Activated CD4-positive, alpha-beta T cell treated with anti-CD3 and anti-CD28 coated beads, Interleukin-2, amount 10 ng/mL, durations not matched to agents 24 days and 14 days (primary cell): ENCODE data around the gene LAMC1. TPM values are rescaled to one million over a fixed set of nuclear protein-coding genes. Genes with fewer than 3 reads are reported as not detected.
A peak's percentile ranks its signal among the peaks of the same experiment; 100 is the strongest.

Experiments used
- DNase-seq: peaks from one replicate; pipeline ENCODE4 v3.0.0; 2022
- H3K27ac Mint-ChIP-seq: one replicate; pipeline ENCODE4 v1.8.0; 2022; ENCODE audit warnings: mild to moderate bottlenecking, mixed read lengths
- H3K27me3 Mint-ChIP-seq: one replicate; pipeline ENCODE4 v1.8.0; 2022; ENCODE audit warnings: mixed read lengths
- H3K36me3 Mint-ChIP-seq: one replicate; pipeline ENCODE4 v1.8.0; 2022; ENCODE audit warnings: low read depth, mild to moderate bottlenecking, mixed read lengths
- H3K4me1 Mint-ChIP-seq: one replicate; pipeline ENCODE4 v1.8.0; 2021; ENCODE audit warnings: mixed read lengths
- H3K4me3 Mint-ChIP-seq: one replicate; pipeline ENCODE4 v1.8.0; 2022; ENCODE audit warnings: mild to moderate bottlenecking, moderate library complexity, mixed read lengths
- H3K9me3 Mint-ChIP-seq: one replicate; pipeline ENCODE4 v1.8.0; 2021; ENCODE audit warnings: mixed read lengths
- intact Hi-C: fragments of 100-400 bp; cut with micrococcal nuclease; formaldehyde crosslinking; loops from one replicate; pipeline ENCODE4 v1.15.1; 2023
- total RNA-seq: library from RNA; stranded (reverse); gene quantifications from 2 replicates; pipeline ENCODE4 v1.2.3, GENCODE V29; 2022

The LAMC1 gene
- total RNA-seq, 1 donor from 2014 or later, result 0.30 TPM

DNA sequence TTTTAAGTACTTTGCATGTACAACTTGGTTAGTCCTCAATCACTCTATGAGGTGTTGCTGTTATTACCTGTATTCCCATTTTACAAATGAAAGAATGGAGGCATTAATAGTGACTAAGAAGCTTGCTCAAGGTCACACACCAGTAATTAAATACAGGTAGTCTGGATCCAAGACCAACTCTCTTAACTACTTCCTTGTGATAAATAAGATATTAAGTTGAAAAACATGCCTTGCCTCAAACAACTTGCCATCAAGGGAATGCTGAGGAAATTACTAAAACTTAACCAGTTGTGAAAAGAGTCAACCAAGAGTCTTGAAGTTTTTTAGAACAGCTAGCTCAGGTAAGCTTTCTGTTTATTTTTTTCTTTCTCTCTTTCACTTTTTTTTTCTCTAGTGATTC is 21.0 kb upstream of the LAMC1 start:
- no peak for DNase-seq
- H3K4me1 Mint-ChIP-seq, result no peaks in the 10 kb centered on the region
- no peaks in the 10 kb centered on the region for H3K9me3 Mint-ChIP-seq
- intact Hi-C loops, result no loop called here
- no peaks in the 10 kb centered on the region for H3K36me3 Mint-ChIP-seq
- H3K4me3 Mint-ChIP-seq, result no peak overlapping the region
- H3K27me3 Mint-ChIP-seq, result peaks cover 31% of the 10 kb centered on the region
- H3K27ac Mint-ChIP-seq, result no peak overlapping the region

GRCh38 chr1:183002797-183003196 is 20.4 kb upstream of the LAMC1 start:
- no peak overlapping the region for H3K4me3 Mint-ChIP-seq
- no peaks in the 10 kb centered on the region for H3K4me1 Mint-ChIP-seq
- no peak for DNase-seq
- H3K9me3 Mint-ChIP-seq, result no peaks in the 10 kb centered on the region
- no peak overlapping the region for H3K27ac Mint-ChIP-seq
- peaks cover 31% of the 10 kb centered on the region for H3K27me3 Mint-ChIP-seq
- intact Hi-C loops, result no loop called here
- H3K36me3 Mint-ChIP-seq, result no peaks in the 10 kb centered on the region

- Mint-ChIP-seq H3K36me3 (no peaks in the 10 kb centered on the region), H3K4me3 (no peak overlapping the region), H3K27me3 (peaks cover 28% of the 10 kb centered on the region), H3K4me1 (no peaks in the 10 kb centered on the region), H3K9me3 (no peaks in the 10 kb centered on the region), H3K27ac (no peak overlapping the region)
- no peak for DNase-seq
- intact Hi-C loops, result no loop called here
These were observed 20.0 kb upstream of the LAMC1 start for GRCh38 chr1:183003203-183003602.

DNA sequence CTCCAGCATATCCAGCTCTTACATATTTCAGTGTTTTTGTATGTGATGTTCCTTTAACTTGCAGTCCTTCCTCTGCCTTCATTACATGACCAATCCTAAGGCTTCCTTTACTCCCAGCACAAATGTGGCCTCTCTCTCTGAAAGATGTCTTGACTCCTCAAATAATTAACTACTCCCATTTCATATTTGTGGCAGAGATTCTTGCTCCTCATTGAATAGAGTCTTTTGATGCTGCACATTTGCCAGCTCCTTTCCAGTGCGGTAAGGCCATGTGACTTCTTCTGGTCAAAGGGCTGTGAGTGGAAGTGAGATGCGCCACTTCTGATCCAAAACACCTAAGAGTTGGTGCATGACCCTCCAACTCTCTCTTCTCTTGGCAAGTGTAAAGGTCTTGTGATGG is 19.1 kb upstream of the LAMC1 start:
- H3K4me3 Mint-ChIP-seq, result no peak overlapping the region
- H3K27me3 Mint-ChIP-seq, result peaks cover 26% of the 10 kb centered on the region
- H3K27ac Mint-ChIP-seq, result no peak overlapping the region
- no peak for DNase-seq
- H3K9me3 Mint-ChIP-seq, result no peaks in the 10 kb centered on the region
- no peaks in the 10 kb centered on the region for H3K36me3 Mint-ChIP-seq
- H3K4me1 Mint-ChIP-seq, result no peaks in the 10 kb centered on the region
- intact Hi-C loops, result no loop called here

GRCh38 chr1:183011859-183012258 is 11.4 kb upstream of the LAMC1 start:
- H3K4me3 Mint-ChIP-seq, result no peak overlapping the region
- no peaks in the 10 kb centered on the region for H3K4me1 Mint-ChIP-seq
- no peaks in the 10 kb centered on the region for H3K36me3 Mint-ChIP-seq
- H3K27me3 Mint-ChIP-seq, result peaks cover 15% of the 10 kb centered on the region
- DNase-seq, result no peak
- no peak overlapping the region for H3K27ac Mint-ChIP-seq
- no peaks in the 10 kb centered on the region for H3K9me3 Mint-ChIP-seq
- intact Hi-C loops, result no loop called here

GRCh38 chr1:183012301-183012994 is 10.8 kb upstream of the LAMC1 start:
- H3K9me3 Mint-ChIP-seq, result no peaks in the 10 kb centered on the region
- peaks cover 15% of the 10 kb centered on the region for H3K27me3 Mint-ChIP-seq
- H3K4me1 Mint-ChIP-seq, result no peaks in the 10 kb centered on the region
- DNase-seq, result no peak
- H3K4me3 Mint-ChIP-seq, result no peak overlapping the region
- no peak overlapping the region for H3K27ac Mint-ChIP-seq
- no peaks in the 10 kb centered on the region for H3K36me3 Mint-ChIP-seq
- intact Hi-C loops, result no loop called here

- no peaks in the 10 kb centered on the region for H3K36me3 Mint-ChIP-seq
- H3K27me3 Mint-ChIP-seq, result peaks cover 41% of the 10 kb centered on the region
- no peak overlapping the region for H3K4me3 Mint-ChIP-seq
- H3K27ac Mint-ChIP-seq, result no peak overlapping the region
- intact Hi-C loops, result no loop called here
- peaks cover 9% of the 10 kb centered on the region for H3K4me1 Mint-ChIP-seq
- no peak for DNase-seq
- no peaks in the 10 kb centered on the region for H3K9me3 Mint-ChIP-seq
These were observed 4.0 kb upstream of the LAMC1 start for GRCh38 chr1:183019139-183019740.

- Mint-ChIP-seq H3K27ac (no peak overlapping the region), H3K9me3 (no peaks in the 10 kb centered on the region), H3K27me3 (peaks cover 46% of the 10 kb centered on the region), H3K4me1 (peaks cover 11% of the 10 kb centered on the region), H3K4me3 (no peak overlapping the region), H3K36me3 (no peaks in the 10 kb centered on the region)
- intact Hi-C loops, result no loop called here
- DNase-seq, result no peak
These were observed 3.4 kb upstream of the LAMC1 start for GRCh38 chr1:183019860-183020259.

DNA sequence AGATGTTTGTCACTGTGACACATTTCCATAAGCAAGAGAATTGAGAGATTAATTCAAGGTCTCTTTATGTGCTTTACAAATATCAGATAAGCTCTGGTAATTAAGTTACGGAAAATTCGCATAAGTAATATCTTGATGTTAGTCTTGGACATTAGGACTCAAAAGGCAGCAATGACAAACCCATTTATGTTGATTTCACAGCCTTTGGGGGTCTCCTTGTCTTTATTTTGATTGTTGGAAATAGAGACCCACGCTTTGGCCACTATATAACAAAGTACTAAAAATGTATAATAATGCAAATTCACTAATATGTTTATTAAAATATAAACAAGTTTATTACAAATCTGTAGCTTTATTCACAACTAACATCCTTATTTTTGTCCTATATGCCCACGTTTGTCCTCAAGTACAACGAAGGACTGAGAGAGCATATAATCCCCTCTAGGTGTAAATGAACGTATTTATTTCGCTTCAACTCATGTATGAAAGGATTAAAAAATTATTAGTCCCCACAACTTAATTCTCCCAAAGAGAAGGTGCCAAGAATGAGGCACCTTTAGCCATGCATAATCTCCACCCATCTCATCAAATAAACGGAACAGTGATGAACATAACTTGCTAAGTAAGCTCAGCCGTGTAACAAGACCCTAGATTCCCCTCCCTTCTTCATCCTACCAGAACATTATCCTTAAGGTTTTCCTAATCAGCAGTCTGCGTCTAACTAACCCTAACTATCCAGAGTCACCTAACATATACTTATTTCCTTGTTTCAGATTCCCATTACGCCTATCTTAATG is 1.6 kb upstream of the LAMC1 start:
- intact Hi-C loops, result no loop called here

DNA sequence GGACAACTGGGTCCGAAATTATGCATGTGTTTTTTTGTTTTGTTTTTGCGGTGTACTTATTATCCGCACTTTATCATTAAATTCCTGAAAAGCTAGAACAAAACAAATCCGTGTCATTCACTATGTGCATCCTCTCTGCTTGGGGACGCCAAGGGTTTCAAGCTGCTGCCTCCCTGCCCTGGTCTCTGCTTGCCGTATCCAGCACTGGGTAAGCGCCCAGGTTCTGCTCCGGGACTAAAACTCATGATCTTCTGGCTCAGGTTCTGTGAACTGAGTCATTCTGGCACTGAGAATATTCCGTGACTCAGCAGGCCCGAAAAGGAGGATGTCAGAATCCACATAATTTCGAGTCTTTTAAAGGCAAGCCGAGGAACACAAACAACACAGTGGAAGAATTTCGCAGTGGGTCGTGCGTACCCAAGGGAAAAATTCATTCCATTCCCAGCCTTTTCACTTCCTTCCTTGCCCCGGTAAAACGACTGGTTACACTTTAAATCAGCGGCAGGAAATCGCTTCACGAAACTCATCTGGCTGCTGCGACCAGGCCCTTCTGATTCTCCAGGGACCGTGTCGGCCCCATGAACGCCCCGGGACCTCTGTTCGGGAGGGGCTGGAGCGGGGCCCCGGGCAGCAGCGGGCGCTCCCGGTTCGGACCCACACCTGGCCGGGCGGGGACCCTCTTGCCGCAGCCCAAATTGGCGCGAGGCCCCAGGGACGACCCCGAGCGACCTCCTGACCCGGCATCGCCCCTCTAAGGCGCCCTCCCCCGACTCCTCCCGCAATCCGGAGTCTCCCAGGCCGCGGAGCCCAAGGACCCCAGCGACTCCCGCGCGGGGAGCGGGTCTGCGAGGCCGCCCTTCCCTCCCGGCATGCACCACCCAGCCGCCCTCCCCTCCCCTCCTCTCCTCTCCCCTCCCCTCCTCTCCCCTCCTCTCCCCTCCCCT is 746 bp upstream of the LAMC1 start:
- intact Hi-C loops, result no loop called here
- no peaks in the 10 kb centered on the region for H3K9me3 Mint-ChIP-seq
- DNase-seq, result peak; percentile 72
- H3K27me3 Mint-ChIP-seq, result peaks cover 64% of the 10 kb centered on the region
- peak overlapping the region; percentile 76 for H3K4me3 Mint-ChIP-seq
- H3K27ac Mint-ChIP-seq, result no peak overlapping the region
- H3K36me3 Mint-ChIP-seq, result no peaks in the 10 kb centered on the region
- peaks cover 11% of the 10 kb centered on the region for H3K4me1 Mint-ChIP-seq

More for the DNA sequence above, 1.6 kb upstream of the LAMC1 start:
- DNase-seq, result no peak
- no peak overlapping the region for H3K27ac Mint-ChIP-seq
- H3K27me3 Mint-ChIP-seq, result peaks cover 61% of the 10 kb centered on the region
- H3K4me3 Mint-ChIP-seq, result no peak overlapping the region
- H3K9me3 Mint-ChIP-seq, result no peaks in the 10 kb centered on the region
- peaks cover 11% of the 10 kb centered on the region for H3K4me1 Mint-ChIP-seq
- H3K36me3 Mint-ChIP-seq, result no peaks in the 10 kb centered on the region

DNA sequence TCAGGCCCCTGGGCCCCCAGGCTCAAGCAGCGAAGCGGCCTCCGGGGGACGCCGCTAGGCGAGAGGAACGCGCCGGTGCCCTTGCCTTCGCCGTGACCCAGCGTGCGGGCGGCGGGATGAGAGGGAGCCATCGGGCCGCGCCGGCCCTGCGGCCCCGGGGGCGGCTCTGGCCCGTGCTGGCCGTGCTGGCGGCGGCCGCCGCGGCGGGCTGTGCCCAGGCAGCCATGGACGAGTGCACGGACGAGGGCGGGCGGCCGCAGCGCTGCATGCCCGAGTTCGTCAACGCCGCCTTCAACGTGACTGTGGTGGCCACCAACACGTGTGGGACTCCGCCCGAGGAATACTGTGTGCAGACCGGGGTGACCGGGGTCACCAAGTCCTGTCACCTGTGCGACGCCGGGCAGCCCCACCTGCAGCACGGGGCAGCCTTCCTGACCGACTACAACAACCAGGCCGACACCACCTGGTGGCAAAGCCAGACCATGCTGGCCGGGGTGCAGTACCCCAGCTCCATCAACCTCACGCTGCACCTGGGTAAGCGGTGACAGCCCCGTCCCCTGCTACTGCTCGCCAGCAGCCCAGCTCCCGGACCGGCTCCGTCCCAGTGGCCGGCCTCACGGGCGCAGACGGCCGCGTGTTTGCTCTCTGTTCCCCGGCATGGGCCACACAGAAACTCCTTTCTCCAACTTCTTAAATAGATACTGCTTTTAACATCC is 539 bp downstream of the LAMC1 start:
- H3K36me3 Mint-ChIP-seq, result no peaks in the 10 kb centered on the region
- DNase-seq, result peak; percentile 76
- intact Hi-C loops, result no loop called here
- H3K4me3 Mint-ChIP-seq, result peak overlapping the region; percentile 65
- no peaks in the 10 kb centered on the region for H3K9me3 Mint-ChIP-seq
- peaks cover 69% of the 10 kb centered on the region for H3K27me3 Mint-ChIP-seq
- H3K4me1 Mint-ChIP-seq, result peaks cover 11% of the 10 kb centered on the region
- peak overlapping the region; percentile 2 for H3K27ac Mint-ChIP-seq

GRCh38 chr1:183024317-183025009 is 1.2 kb downstream of the LAMC1 start:
- H3K27ac Mint-ChIP-seq, result peak overlapping the region; percentile 2
- H3K4me1 Mint-ChIP-seq, result peaks cover 11% of the 10 kb centered on the region

GRCh38 chr1:183025010-183025337 is 1.8 kb downstream of the LAMC1 start:
- Mint-ChIP-seq H3K27me3 (peaks cover 78% of the 10 kb centered on the region), H3K36me3 (no peaks in the 10 kb centered on the region), H3K27ac (no peak overlapping the region), H3K4me1 (peaks cover 11% of the 10 kb centered on the region), H3K9me3 (no peaks in the 10 kb centered on the region), H3K4me3 (no peak overlapping the region)
- intact Hi-C loops, result no loop called here
- DNase-seq, result no peak

More at GRCh38 chr1:183024317-183025009, 1.2 kb downstream of the LAMC1 start:
- Mint-ChIP-seq H3K36me3 (no peaks in the 10 kb centered on the region), H3K27me3 (peaks cover 76% of the 10 kb centered on the region), H3K9me3 (no peaks in the 10 kb centered on the region), H3K4me3 (peak overlapping the region; percentile 65)
- intact Hi-C loops, result no loop called here
- DNase-seq, result no peak
